ENCODE results near the gene POC1B. TPM values are rescaled to one million over a fixed set of nuclear protein-coding genes. Genes with fewer than 3 reads are reported as not detected.

POC1B gene
- polyA plus RNA-seq, 4 donors: 14.1 to 20.7 (median 16.3) TPM

GRCh38 chr12:89470741-89471509 lies 54.9 kb downstream of the POC1B start:
- Histone ChIP-seq H3K9me3 (ENCODE audit: control insufficient read depth in 2 of 2, insufficient read depth in 1 of 2, low read depth in 1 of 2, low read length in 1 of 2) (no peaks in the 10 kb centered on the region), H3K27ac (ENCODE audit: low read depth in 1 of 3, low read length in 2 of 3) (peak overlapping the region in 1 of 3 donors; percentile 38), H3K4me1 (ENCODE audit: control insufficient read depth in 3 of 3, insufficient read depth in 2 of 3, low read depth in 1 of 3, low read length in 2 of 3) (peaks cover 0 to 3% (median 2%) of the 10 kb centered on the region in 3 donors), H3K27me3 (ENCODE audit: control insufficient read depth in 3 of 3, insufficient read depth in 3 of 3, low read length in 3 of 3) (no peaks in the 10 kb centered on the region), H3K4me3 (ENCODE audit: low read depth in 1 of 3, low read length in 3 of 3) (no peak overlapping the region), H3K36me3 (ENCODE audit: control insufficient read depth in 3 of 3, insufficient read depth in 2 of 3, low read depth in 1 of 3, low read length in 3 of 3) (peaks cover 0 to 2% (median 0%) of the 10 kb centered on the region in 3 donors)
- 13 to 42% (median 29%) methylated on average over 3 of the region's 3 CpGs for WGBS, 3 donors
- DNase-seq (peak; percentile 82 to 87), FAIRE-seq (peak; percentile 86)

- Histone ChIP-seq H3K27me3 (ENCODE audit: control insufficient read depth in 3 of 3, insufficient read depth in 3 of 3, low read length in 3 of 3) (no peaks in the 10 kb centered on the region), H3K36me3 (ENCODE audit: control insufficient read depth in 3 of 3, insufficient read depth in 2 of 3, low read depth in 1 of 3, low read length in 3 of 3) (peaks cover 0 to 5% (median 0%) of the 10 kb centered on the region in 3 donors), H3K9me3 (ENCODE audit: control insufficient read depth in 2 of 2, insufficient read depth in 1 of 2, low read depth in 1 of 2, low read length in 1 of 2) (no peaks in the 10 kb centered on the region), H3K4me3 (ENCODE audit: low read depth in 1 of 3, low read length in 3 of 3) (no peak overlapping the region), H3K4me1 (ENCODE audit: control insufficient read depth in 3 of 3, insufficient read depth in 2 of 3, low read depth in 1 of 3, low read length in 2 of 3) (peaks cover 0 to 3% (median 2%) of the 10 kb centered on the region in 3 donors), H3K27ac (ENCODE audit: low read depth in 1 of 3, low read length in 2 of 3) (peak overlapping the region in 1 of 3 donors; percentile 50)
- FAIRE-seq (no peak), DNase-seq (no peak)
- WGBS, 3 donors: 57 to 75% (median 72%) methylated on average over 3 of the region's 3 CpGs
Observed at GRCh38 chr12:89469361-89469760, 56.5 kb downstream of the POC1B start.

GRCh38 chr12:89468648-89469326 lies 57.1 kb downstream of the POC1B start:
- WGBS, 3 donors: 68 to 85% (median 73%) methylated on average over 4 of the region's 4 CpGs
- Histone ChIP-seq H3K36me3 (ENCODE audit: control insufficient read depth in 3 of 3, insufficient read depth in 2 of 3, low read depth in 1 of 3, low read length in 3 of 3) (peaks cover 0 to 5% (median 0%) of the 10 kb centered on the region in 3 donors), H3K4me1 (ENCODE audit: control insufficient read depth in 3 of 3, insufficient read depth in 2 of 3, low read depth in 1 of 3, low read length in 2 of 3) (peaks cover 0 to 3% (median 2%) of the 10 kb centered on the region in 3 donors), H3K27ac (ENCODE audit: low read depth in 1 of 3, low read length in 2 of 3) (peak overlapping the region in 1 of 3 donors; percentile 75), H3K4me3 (ENCODE audit: low read depth in 1 of 3, low read length in 3 of 3) (no peak overlapping the region), H3K9me3 (ENCODE audit: control insufficient read depth in 2 of 2, insufficient read depth in 1 of 2, low read depth in 1 of 2, low read length in 1 of 2) (no peaks in the 10 kb centered on the region), H3K27me3 (ENCODE audit: control insufficient read depth in 3 of 3, insufficient read depth in 3 of 3, low read length in 3 of 3) (no peaks in the 10 kb centered on the region)
- FAIRE-seq: no peak
- DNase-seq: peak in 1 of 2 donors; percentile 41

GRCh38 chr12:89468017-89468416 lies 57.8 kb downstream of the POC1B start:
- H3K9me3 ChIP-seq (ENCODE audit: control insufficient read depth in 2 of 2, insufficient read depth in 1 of 2, low read depth in 1 of 2, low read length in 1 of 2): no peaks in the 10 kb centered on the region
- no peaks in the 10 kb centered on the region for H3K27me3 ChIP-seq (ENCODE audit: control insufficient read depth in 3 of 3, insufficient read depth in 3 of 3, low read length in 3 of 3)
- DNase-seq (no peak), FAIRE-seq (no peak)
- WGBS, 3 donors: 44 to 70% (median 46%) methylated on average over 1 of the region's 1 CpG
- peaks cover 0 to 5% (median 0%) of the 10 kb centered on the region in 3 donors for H3K36me3 ChIP-seq (ENCODE audit: control insufficient read depth in 3 of 3, insufficient read depth in 2 of 3, low read depth in 1 of 3, low read length in 3 of 3)
- peaks cover 0 to 3% (median 2%) of the 10 kb centered on the region in 3 donors for H3K4me1 ChIP-seq (ENCODE audit: control insufficient read depth in 3 of 3, insufficient read depth in 2 of 3, low read depth in 1 of 3, low read length in 2 of 3)
- H3K4me3 ChIP-seq (ENCODE audit: low read depth in 1 of 3, low read length in 3 of 3): no peak overlapping the region
- peak overlapping the region in 2 of 3 donors; percentile 11 to 39 for H3K27ac ChIP-seq (ENCODE audit: low read depth in 1 of 3, low read length in 2 of 3)

GRCh38 chr12:89464974-89465592 lies 60.8 kb downstream of the POC1B start:
- Histone ChIP-seq H3K27ac (ENCODE audit: low read depth in 1 of 3, low read length in 2 of 3) (no peak overlapping the region), H3K36me3 (ENCODE audit: control insufficient read depth in 3 of 3, insufficient read depth in 2 of 3, low read depth in 1 of 3, low read length in 3 of 3) (peaks cover 0 to 5% (median 0%) of the 10 kb centered on the region in 3 donors), H3K4me3 (ENCODE audit: low read depth in 1 of 3, low read length in 3 of 3) (no peak overlapping the region), H3K9me3 (ENCODE audit: control insufficient read depth in 2 of 2, insufficient read depth in 1 of 2, low read depth in 1 of 2, low read length in 1 of 2) (no peaks in the 10 kb centered on the region), H3K27me3 (ENCODE audit: control insufficient read depth in 3 of 3, insufficient read depth in 3 of 3, low read length in 3 of 3) (no peaks in the 10 kb centered on the region), H3K4me1 (ENCODE audit: control insufficient read depth in 3 of 3, insufficient read depth in 2 of 3, low read depth in 1 of 3, low read length in 2 of 3) (peaks cover 0 to 10% (median 3%) of the 10 kb centered on the region in 3 donors)
- DNase-seq (no peak), FAIRE-seq (no peak)
- 72 to 82% (median 82%) methylated on average over 4 of the region's 4 CpGs for WGBS, 3 donors

- no peaks in the 10 kb centered on the region for H3K27me3 ChIP-seq (ENCODE audit: control insufficient read depth in 3 of 3, insufficient read depth in 3 of 3, low read length in 3 of 3)
- H3K4me1 ChIP-seq (ENCODE audit: control insufficient read depth in 3 of 3, insufficient read depth in 2 of 3, low read depth in 1 of 3, low read length in 2 of 3): peaks cover 0 to 10% (median 0%) of the 10 kb centered on the region in 3 donors
- no peak overlapping the region for H3K4me3 ChIP-seq (ENCODE audit: low read depth in 1 of 3, low read length in 3 of 3)
- H3K9me3 ChIP-seq (ENCODE audit: control insufficient read depth in 2 of 2, insufficient read depth in 1 of 2, low read depth in 1 of 2, low read length in 1 of 2): no peaks in the 10 kb centered on the region
- H3K27ac ChIP-seq (ENCODE audit: low read depth in 1 of 3, low read length in 2 of 3): peak overlapping the region; percentile 11 to 37 (median 32)
- peak; percentile 76 for FAIRE-seq
- peaks cover 0 to 3% (median 0%) of the 10 kb centered on the region in 3 donors for H3K36me3 ChIP-seq (ENCODE audit: control insufficient read depth in 3 of 3, insufficient read depth in 2 of 3, low read depth in 1 of 3, low read length in 3 of 3)
- peak; percentile 79 to 80 for DNase-seq
- 17 to 22% (median 19%) methylated on average over 6 of the region's 6 CpGs for WGBS, 3 donors
Observed at GRCh38 chr12:89461649-89462612, 63.9 kb downstream of the POC1B start.

GRCh38 chr12:89461190-89461589 lies 64.7 kb downstream of the POC1B start:
- Histone ChIP-seq H3K27me3 (ENCODE audit: control insufficient read depth in 3 of 3, insufficient read depth in 3 of 3, low read length in 3 of 3) (no peaks in the 10 kb centered on the region), H3K4me1 (ENCODE audit: control insufficient read depth in 3 of 3, insufficient read depth in 2 of 3, low read depth in 1 of 3, low read length in 2 of 3) (peaks cover 0 to 10% (median 0%) of the 10 kb centered on the region in 3 donors), H3K27ac (ENCODE audit: low read depth in 1 of 3, low read length in 2 of 3) (peak overlapping the region in 2 of 3 donors; percentile 29 to 37), H3K9me3 (ENCODE audit: control insufficient read depth in 2 of 2, insufficient read depth in 1 of 2, low read depth in 1 of 2, low read length in 1 of 2) (no peaks in the 10 kb centered on the region), H3K4me3 (ENCODE audit: low read depth in 1 of 3, low read length in 3 of 3) (no peak overlapping the region), H3K36me3 (ENCODE audit: control insufficient read depth in 3 of 3, insufficient read depth in 2 of 3, low read depth in 1 of 3, low read length in 3 of 3) (peaks cover 0 to 3% (median 0%) of the 10 kb centered on the region in 3 donors)
- DNase-seq (no peak), FAIRE-seq (no peak)
- 71 to 91% (median 86%) methylated on average over 4 of the region's 4 CpGs for WGBS, 3 donors

Data from small intestine (tissue), 7 donors.